Cardiac fibroblast (primary cell): ENCODE results near the gene COL3A1.
A peak's percentile ranks its signal among the peaks of the same experiment; 100 is the strongest.

Experiments
- DNase-seq, 2 donors: peaks; one replicate each; pipeline versions ENCODE4 v3.0.0 to v3.0.0-alpha.2; 2010; ENCODE audit warnings: low read depth in 2 of 2
- H3K4me3 ChIP-seq, 2 donors: replicated peaks in 1 of 2; 1 replicate in 1 of 2; 2 replicates in 1 of 2; pipeline ENCODE4 v1.5.1; 2011; ENCODE audit warnings: low read depth in 2 of 2, low read length in 2 of 2, mild to moderate bottlenecking in 2 of 2, moderate library complexity in 1 of 2
- CTCF ChIP-seq: IDR thresholded peaks from one replicate; pipeline ENCODE4 v1.5.1; 2011; ENCODE audit warnings: low read depth, mild to moderate bottlenecking, low read length, inconsistent platforms

The COL3A1 gene

GRCh38 chr2:189057316-189057715 lies 83.1 kb downstream of the COL3A1 start:
- no peak for TF ChIP-seq CTCF
- no peak overlapping the region for H3K4me3 ChIP-seq
- DNase-seq = no peak

- peak in 1 of 2 donors; percentile 29 for DNase-seq
- TF ChIP-seq CTCF = no peak
- no peak overlapping the region for H3K4me3 ChIP-seq
Measured at GRCh38 chr2:189060096-189060642, 86.0 kb downstream of the COL3A1 start.
